Measurements from ENCODE around the gene SMIM36.
"Not testable (repeated sequence)": the region's sequence is repeated elsewhere in the genome, so short reads cannot be mapped to it uniquely, and the experiment has no call there.

Gene SMIM36

DNA sequence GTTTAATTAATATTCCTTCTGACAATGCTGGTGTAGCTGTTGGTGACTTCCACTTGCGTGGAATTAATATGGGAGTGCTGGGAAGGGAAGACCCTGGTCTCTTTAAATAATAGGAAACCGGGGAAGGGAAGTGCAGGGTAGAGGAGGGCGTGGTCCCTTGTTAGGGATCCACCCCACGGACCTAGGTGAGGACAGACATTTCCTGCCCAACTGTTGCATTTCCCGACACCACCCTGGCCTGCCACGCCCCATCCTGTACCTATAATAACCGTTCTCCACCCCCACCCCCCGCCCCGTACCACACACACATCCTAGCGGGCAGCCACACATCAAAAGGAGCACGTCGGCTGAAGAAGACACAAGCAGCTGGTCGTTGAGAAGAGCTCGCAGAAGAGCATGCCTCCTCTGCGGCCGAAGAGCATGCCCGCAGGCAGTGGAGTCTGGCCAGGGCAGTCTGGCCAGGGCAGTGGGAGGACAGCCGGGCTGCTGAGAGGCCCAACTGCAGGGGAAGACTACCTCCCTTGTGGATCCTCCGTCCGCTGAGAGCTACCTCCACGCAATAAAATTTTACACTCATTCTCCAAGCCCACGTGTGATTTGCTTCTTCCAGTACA lies 52.9 kb downstream of the SMIM36 start:
- H3K4me3 ChIP-seq (ENCODE audit: low read length), result no peak overlapping the region
- H3K27me3 ChIP-seq (ENCODE audit: insufficient read depth, low read length), result no peaks in the 10 kb centered on the region
- H3K4me1 ChIP-seq (ENCODE audit: insufficient read depth, low read length), result peaks cover 4% of the 10 kb centered on the region

GRCh38 chr17:55456307-55457240 lies 54.7 kb downstream of the SMIM36 start:
- Histone ChIP-seq H3K36me3 (ENCODE audit: insufficient read depth, low read length) (no peaks in the 10 kb centered on the region), H3K4me1 (ENCODE audit: insufficient read depth, low read length) (peaks cover 4% of the 10 kb centered on the region), H3K4me3 (ENCODE audit: low read length) (no peak overlapping the region), H2AFZ (ENCODE audit: low read depth, low read length) (no peak overlapping the region), H3K9me3 (ENCODE audit: low read length) (no peaks in the 10 kb centered on the region), H3K27me3 (ENCODE audit: insufficient read depth, low read length) (no peaks in the 10 kb centered on the region)

More for the DNA sequence above, 52.9 kb downstream of the SMIM36 start:
- H2AFZ ChIP-seq (ENCODE audit: low read depth, low read length), result no peak overlapping the region
- no peaks in the 10 kb centered on the region for H3K9me3 ChIP-seq (ENCODE audit: low read length)
- no peaks in the 10 kb centered on the region for H3K36me3 ChIP-seq (ENCODE audit: insufficient read depth, low read length)

DNA sequence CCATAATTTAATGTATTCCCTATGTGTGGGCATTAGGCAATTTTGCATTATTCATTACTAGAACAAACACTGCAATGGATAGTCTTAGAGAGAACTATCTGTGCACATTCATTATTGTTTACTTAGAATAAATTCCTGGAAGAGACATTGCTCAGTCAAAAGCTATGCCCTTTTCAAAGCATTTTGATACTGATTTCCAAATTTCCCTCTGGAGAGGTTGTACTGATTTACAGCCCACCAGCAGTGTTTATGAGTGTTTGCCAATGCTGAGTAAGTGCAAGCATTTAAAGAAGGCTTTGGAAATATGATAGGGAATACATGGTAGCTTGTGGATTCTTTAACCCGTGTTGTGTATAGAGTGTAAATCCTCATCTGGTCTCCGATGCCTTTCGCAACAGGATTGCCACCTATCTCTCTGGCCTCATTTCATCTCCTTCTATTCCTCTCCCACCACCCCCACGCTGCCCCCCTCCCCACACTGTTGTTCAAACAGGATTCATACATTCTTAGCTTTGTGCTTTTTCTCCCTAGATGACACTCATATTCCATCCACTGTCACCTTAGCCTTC lies 56.3 kb downstream of the SMIM36 start:
- Histone ChIP-seq H3K36me3 (ENCODE audit: insufficient read depth, low read length) (no peaks in the 10 kb centered on the region), H3K4me3 (ENCODE audit: low read length) (no peak overlapping the region), H3K9me3 (ENCODE audit: low read length) (no peaks in the 10 kb centered on the region), H2AFZ (ENCODE audit: low read depth, low read length) (no peak overlapping the region), H3K27me3 (ENCODE audit: insufficient read depth, low read length) (no peaks in the 10 kb centered on the region), H3K4me1 (ENCODE audit: insufficient read depth, low read length) (peaks cover 4% of the 10 kb centered on the region)

DNA sequence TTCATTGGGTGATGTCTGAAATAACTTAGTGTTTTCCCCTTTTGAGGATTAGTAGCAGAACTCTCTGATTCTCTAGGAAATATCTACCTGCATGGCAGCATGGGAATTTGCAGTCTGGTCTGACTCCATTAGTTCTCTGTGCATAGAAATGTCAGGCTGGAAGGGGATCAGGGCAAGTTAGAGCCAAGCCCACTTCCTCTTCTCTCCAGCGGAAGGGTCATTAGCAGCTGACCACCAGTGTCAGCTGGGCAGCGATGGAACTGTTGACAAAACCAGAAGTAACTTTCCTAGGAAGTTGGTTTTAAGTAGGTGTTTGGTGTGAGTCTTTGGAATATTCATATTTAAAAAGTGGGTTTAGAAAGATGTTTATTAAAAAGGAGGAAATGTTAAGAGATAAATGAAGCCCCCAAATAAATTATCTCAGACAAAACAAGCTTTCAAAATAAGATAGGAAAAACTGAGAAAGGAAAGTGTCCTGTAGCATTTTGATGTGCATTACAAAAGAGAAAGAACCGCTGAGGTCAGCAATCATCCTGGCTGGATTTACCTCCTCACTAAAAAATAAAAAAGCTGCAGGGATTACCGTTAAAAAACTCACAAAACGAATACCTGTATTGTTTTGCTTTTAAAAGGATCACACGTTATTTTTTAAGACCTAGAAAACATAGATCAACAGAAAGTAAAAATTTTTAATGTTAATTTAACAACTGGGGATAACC lies 57.3 kb downstream of the SMIM36 start:
- Histone ChIP-seq H3K4me3 (ENCODE audit: low read length) (no peak overlapping the region), H3K4me1 (ENCODE audit: insufficient read depth, low read length) (peaks cover 2% of the 10 kb centered on the region)

DNA sequence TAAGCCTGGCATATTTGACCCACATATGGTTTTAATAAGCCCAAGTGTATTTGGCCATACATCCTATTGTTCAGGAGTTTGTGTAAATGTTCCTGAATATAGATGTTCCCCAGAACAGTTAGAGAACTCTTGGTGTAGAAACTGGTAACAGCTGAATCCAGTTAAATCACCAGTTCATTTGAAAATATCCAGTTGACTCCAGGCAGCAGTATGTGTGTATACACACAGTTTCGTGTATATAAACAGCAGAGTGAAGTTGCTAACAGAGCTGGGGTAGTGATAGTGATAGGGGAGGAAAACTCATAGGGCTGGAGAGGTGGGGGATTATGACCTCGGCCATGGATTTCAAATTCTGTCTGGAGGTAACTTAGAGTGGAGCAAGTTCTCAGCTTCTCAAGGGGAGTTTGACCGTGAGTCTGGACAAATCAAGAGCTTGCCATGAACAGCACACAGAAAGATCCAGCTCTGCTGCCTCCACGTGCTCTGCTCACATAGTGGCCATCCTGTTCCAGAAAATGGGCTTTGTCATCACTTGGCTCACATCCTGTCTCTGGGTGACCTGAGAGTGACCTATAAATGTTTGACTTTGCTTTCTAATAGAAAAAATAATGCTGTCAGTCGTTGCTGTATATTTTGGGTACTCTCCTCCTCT lies 59.0 kb downstream of the SMIM36 start:
- no peak overlapping the region for H3K4me3 ChIP-seq (ENCODE audit: low read length)
- no peaks in the 10 kb centered on the region for H3K9me3 ChIP-seq (ENCODE audit: low read length)
- no peak overlapping the region for H2AFZ ChIP-seq (ENCODE audit: low read depth, low read length)
- H3K36me3 ChIP-seq (ENCODE audit: insufficient read depth, low read length), result no peaks in the 10 kb centered on the region
- H3K4me1 ChIP-seq (ENCODE audit: insufficient read depth, low read length), result no peaks in the 10 kb centered on the region
- H3K27me3 ChIP-seq (ENCODE audit: insufficient read depth, low read length), result no peaks in the 10 kb centered on the region

More for the DNA sequence above, 57.3 kb downstream of the SMIM36 start:
- Histone ChIP-seq H2AFZ (ENCODE audit: low read depth, low read length) (no peak overlapping the region), H3K27me3 (ENCODE audit: insufficient read depth, low read length) (no peaks in the 10 kb centered on the region), H3K36me3 (ENCODE audit: insufficient read depth, low read length) (no peaks in the 10 kb centered on the region), H3K9me3 (ENCODE audit: low read length) (no peaks in the 10 kb centered on the region)

DNA sequence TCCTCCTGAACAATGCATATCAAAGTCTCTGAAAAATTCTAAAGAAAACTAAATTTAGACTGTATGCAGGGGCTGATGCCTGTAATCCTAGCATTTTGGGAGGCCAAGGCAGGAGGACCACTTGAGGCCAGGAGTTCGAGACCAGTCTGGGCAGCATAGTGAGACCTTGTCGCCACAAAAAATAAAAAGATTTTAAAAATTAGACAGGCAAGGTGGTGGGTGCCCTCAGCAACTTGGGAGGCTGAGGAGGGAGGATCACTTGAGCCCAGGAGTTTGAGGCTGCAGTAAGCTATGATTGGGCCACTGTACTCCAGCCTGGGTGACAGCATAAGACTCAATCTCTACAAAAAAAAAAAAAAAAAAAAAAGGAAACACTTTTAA lies 59.5 kb downstream of the SMIM36 start:
- Histone ChIP-seq H3K9me3 (ENCODE audit: low read length) (no peaks in the 10 kb centered on the region), H3K4me3 (ENCODE audit: low read length) (no peak overlapping the region), H3K4me1 (ENCODE audit: insufficient read depth, low read length) (no peaks in the 10 kb centered on the region), H2AFZ (ENCODE audit: low read depth, low read length) (no peak overlapping the region), H3K36me3 (ENCODE audit: insufficient read depth, low read length) (no peaks in the 10 kb centered on the region), H3K27me3 (ENCODE audit: insufficient read depth, low read length) (no peaks in the 10 kb centered on the region)

DNA sequence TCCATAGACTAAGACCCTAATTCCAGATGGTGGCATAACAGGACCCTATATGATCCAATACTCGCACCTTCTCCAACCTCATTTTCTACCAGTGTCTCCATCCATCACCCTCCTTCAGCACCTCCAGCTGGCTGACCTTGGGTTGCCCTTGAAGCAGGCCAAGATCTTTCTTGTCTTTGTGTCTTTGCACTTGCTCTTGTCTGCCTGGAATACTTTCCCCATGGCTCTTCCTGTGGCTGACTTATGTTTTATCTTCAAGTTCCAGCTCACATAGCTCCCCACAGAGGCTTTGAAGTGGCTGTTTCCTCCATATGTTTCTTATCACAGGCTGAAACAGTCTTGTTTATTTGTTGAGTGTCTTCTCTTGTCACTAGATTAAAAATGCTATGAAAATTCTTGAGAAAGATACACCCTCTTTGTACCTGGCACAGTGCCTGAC lies 60.0 kb downstream of the SMIM36 start:
- H2AFZ ChIP-seq (ENCODE audit: low read depth, low read length), result no peak overlapping the region
- H3K4me1 ChIP-seq (ENCODE audit: insufficient read depth, low read length), result no peaks in the 10 kb centered on the region
- no peaks in the 10 kb centered on the region for H3K9me3 ChIP-seq (ENCODE audit: low read length)
- H3K36me3 ChIP-seq (ENCODE audit: insufficient read depth, low read length), result no peaks in the 10 kb centered on the region
- H3K27me3 ChIP-seq (ENCODE audit: insufficient read depth, low read length), result no peaks in the 10 kb centered on the region
- H3K4me3 ChIP-seq (ENCODE audit: low read length), result no peak overlapping the region

- Histone ChIP-seq H2AFZ (ENCODE audit: low read depth, low read length) (no peak overlapping the region), H3K27me3 (ENCODE audit: insufficient read depth, low read length) (no peaks in the 10 kb centered on the region), H3K36me3 (ENCODE audit: insufficient read depth, low read length) (no peaks in the 10 kb centered on the region), H3K4me3 (ENCODE audit: low read length) (no peak overlapping the region), H3K4me1 (ENCODE audit: insufficient read depth, low read length) (no peaks in the 10 kb centered on the region), H3K9me3 (ENCODE audit: low read length) (no peaks in the 10 kb centered on the region)
These were observed 60.9 kb downstream of the SMIM36 start for GRCh38 chr17:55450232-55450825.

- Histone ChIP-seq H3K4me1 (ENCODE audit: insufficient read depth, low read length) (no peaks in the 10 kb centered on the region), H3K27me3 (ENCODE audit: insufficient read depth, low read length) (no peaks in the 10 kb centered on the region), H3K4me3 (ENCODE audit: low read length) (no peak overlapping the region), H3K36me3 (ENCODE audit: insufficient read depth, low read length) (no peaks in the 10 kb centered on the region), H2AFZ (ENCODE audit: low read depth, low read length) (no peak overlapping the region), H3K9me3 (ENCODE audit: low read length) (no peaks in the 10 kb centered on the region)
These were observed 62.6 kb downstream of the SMIM36 start for GRCh38 chr17:55448681-55449080.

DNA sequence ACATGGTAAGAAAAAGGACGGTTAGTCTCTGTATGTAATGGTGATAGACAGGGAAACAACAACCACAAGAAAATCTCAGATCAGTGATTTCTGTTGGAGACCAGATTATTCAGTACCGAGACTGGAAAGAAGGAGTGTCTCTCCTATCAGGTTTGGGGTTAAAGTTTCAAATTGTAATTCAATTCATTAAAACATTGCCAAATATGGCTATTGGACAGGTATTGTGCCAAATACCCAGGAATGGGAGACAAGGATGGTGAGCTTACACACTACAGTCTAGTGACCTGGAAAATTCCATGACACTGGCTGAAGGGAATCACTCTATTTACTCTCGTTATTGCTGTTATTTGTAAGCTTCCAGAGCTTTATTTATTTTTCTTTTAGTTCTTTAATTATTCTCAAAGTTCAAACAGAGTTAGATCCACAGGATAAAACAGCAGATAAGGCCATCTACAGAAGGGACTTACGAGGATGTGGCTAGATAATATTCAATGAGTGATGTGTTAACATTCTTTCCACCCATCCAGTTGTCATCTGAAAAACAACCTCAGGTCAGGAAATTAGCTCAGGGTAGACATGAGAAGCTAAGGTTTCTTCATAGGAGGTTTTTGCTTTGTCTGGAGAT lies 64.6 kb downstream of the SMIM36 start:
- H2AFZ ChIP-seq (ENCODE audit: low read depth, low read length), result no peak overlapping the region
- H3K36me3 ChIP-seq (ENCODE audit: insufficient read depth, low read length), result no peaks in the 10 kb centered on the region
- H3K4me1 ChIP-seq (ENCODE audit: insufficient read depth, low read length), result no peaks in the 10 kb centered on the region
- H3K9me3 ChIP-seq (ENCODE audit: low read length), result no peaks in the 10 kb centered on the region
- no peaks in the 10 kb centered on the region for H3K27me3 ChIP-seq (ENCODE audit: insufficient read depth, low read length)
- no peak overlapping the region for H3K4me3 ChIP-seq (ENCODE audit: low read length)

DNA sequence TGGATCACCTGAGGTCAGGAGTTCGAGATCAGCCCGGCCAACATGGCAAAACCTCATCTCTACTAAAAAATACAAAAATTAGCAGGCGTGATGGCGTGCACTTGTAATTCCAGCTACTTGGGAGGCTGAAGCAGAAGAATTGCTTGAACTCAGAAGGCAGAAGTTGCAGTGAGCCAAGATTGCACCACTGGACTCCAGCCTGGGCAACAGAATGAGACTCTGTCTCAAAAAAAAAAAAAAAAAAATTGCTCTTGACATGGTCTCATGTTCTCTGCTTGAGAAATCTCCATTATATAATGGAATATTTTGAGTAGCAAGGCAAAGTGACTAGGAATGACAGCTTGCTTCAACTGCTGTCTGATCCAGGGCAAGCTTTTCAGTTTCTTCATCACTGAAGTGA lies 65.2 kb downstream of the SMIM36 start:
- not testable (repeated sequence) for H3K27me3 ChIP-seq (ENCODE audit: insufficient read depth, low read length); H3K9me3 ChIP-seq (ENCODE audit: low read length); H2AFZ ChIP-seq (ENCODE audit: low read depth, low read length); H3K36me3 ChIP-seq (ENCODE audit: insufficient read depth, low read length); H3K4me1 ChIP-seq (ENCODE audit: insufficient read depth, low read length); H3K4me3 ChIP-seq (ENCODE audit: low read length)

All from neuron (in vitro differentiated cells).